ENCODE measurements around the gene CCDC18. TPM values are rescaled to one million over a fixed set of nuclear protein-coding genes. Genes with fewer than 3 reads are reported as not detected.

CCDC18 gene
- total RNA-seq, 4 donors from 2014 or later = 2.2 to 15.5 (median 3.6) TPM

DNA sequence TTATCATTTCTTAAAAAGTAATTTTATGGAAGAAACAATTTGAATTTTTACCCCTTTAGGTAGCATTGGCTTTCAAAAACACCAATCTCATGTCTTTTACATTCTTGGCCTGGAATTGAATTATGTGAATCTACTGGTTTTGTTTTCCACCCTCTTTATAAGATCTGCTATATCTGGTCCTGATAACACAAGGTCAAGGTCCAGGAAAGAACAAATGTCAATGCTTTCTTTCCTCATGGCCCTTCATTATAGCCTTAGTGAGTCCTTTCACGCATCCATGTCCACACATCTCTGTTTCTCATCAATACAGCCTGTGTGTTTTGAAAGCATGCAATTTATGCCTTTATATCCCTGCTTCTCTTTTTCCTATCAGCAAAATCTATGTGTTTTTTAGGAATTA, 141.2 kb downstream of the CCDC18 start:
- Histone ChIP-seq H3K27ac (no peak overlapping the region), H3K4me1 (peaks cover 0 to 6% of the 10 kb centered on the region in 2 donors), H3K4me3 (replicated peaks in 1 of 3) (no peak overlapping the region), H3K9me3 (no peaks in the 10 kb centered on the region), H3K36me3 (no peaks in the 10 kb centered on the region), H3K27me3 (no peaks in the 10 kb centered on the region)
- DNase-seq = no peak
- TF ChIP-seq, protein P1, sequence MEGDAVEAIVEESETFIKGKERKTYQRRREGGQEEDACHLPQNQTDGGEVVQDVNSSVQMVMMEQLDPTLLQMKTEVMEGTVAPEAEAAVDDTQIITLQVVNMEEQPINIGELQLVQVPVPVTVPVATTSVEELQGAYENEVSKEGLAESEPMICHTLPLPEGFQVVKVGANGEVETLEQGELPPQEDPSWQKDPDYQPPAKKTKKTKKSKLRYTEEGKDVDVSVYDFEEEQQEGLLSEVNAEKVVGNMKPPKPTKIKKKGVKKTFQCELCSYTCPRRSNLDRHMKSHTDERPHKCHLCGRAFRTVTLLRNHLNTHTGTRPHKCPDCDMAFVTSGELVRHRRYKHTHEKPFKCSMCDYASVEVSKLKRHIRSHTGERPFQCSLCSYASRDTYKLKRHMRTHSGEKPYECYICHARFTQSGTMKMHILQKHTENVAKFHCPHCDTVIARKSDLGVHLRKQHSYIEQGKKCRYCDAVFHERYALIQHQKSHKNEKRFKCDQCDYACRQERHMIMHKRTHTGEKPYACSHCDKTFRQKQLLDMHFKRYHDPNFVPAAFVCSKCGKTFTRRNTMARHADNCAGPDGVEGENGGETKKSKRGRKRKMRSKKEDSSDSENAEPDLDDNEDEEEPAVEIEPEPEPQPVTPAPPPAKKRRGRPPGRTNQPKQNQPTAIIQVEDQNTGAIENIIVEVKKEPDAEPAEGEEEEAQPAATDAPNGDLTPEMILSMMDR (IDR thresholded peaks at IDR 0.05) = no peak
- no peak for TF ChIP-seq POLR2A (IDR thresholded peaks at IDR 0.05)
- intact Hi-C loops (cut with DNase I) = no loop called here
- 98% methylated on average over 1 of the region's 1 CpG for WGBS, 2 donors

DNA sequence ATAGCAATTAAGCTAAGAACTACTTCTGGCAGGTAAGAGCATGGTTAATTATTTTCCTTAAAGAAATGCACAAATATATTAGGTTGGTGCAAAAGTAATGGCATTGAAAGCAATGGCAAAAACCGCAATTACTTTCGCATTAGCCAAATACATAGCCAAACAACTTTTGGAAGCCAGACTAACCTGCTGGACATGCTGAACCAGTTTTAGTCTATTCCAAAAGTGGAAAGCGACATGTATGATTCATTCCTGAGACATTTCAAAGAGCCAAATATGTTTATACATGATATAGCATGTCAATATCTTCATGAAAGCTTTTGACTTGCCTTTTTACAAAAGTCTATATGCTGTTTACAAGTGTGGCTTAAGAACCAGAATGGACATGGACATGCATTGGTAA, 141.8 kb downstream of the CCDC18 start:
- no peaks in the 10 kb centered on the region for H3K9me3 ChIP-seq

DNA sequence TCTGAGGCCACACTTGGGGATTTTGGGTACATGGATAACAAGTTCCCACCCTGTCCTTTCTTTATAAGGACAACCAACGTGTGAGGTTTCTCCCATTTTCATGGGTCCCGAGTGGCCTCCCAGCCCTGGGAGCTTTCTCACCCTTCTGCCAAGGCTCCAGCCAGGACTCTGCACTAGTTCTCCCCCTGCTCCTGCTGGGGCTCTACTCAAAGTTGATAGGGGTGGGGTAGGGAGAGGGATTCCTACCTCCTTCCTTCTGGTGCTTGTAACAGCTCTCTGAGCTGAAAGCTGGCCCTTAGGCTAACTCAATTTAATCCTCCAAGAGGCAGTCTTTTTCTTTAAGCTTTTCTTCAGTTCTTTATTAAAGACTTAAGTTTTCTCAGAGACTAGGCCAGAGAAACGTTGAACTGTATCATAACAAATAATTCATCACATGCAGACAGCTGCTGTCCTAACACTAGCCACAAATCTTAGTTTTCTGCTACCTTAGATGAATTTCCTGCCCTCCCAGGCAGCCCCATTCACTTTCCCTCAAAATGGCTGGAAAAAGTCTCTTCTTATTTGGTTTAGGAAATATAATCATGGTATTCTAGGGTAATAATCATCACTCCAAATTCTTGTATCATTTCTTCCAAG, 142.8 kb downstream of the CCDC18 start:
- Histone ChIP-seq H3K36me3 (no peaks in the 10 kb centered on the region), H3K4me3 (replicated peaks in 1 of 3) (no peak overlapping the region), H3K27me3 (no peaks in the 10 kb centered on the region), H3K4me1 (peaks cover 0 to 6% of the 10 kb centered on the region in 2 donors), H3K27ac (no peak overlapping the region), H3K9me3 (no peaks in the 10 kb centered on the region)
- WGBS, 2 donors = 74 to 81% methylated on average over 3 of the region's 3 CpGs
- DNase-seq = no peak
- intact Hi-C loops (cut with DNase I) = no loop called here
- no peak for TF ChIP-seq POLR2A (IDR thresholded peaks at IDR 0.05)
- TF ChIP-seq, protein P1 (IDR thresholded peaks at IDR 0.05) = no peak

More for the DNA sequence above, 141.8 kb downstream of the CCDC18 start:
- peaks cover 0 to 6% of the 10 kb centered on the region in 2 donors for H3K4me1 ChIP-seq
- WGBS, 2 donors = 91 to 98% methylated on average over 3 of the region's 3 CpGs
- H3K27me3 ChIP-seq = no peaks in the 10 kb centered on the region
- no peak overlapping the region for H3K4me3 ChIP-seq (replicated peaks in 1 of 3)
- no peak for TF ChIP-seq POLR2A (IDR thresholded peaks at IDR 0.05)
- TF ChIP-seq, protein P1 (IDR thresholded peaks at IDR 0.05) = no peak
- no peak overlapping the region for H3K27ac ChIP-seq
- H3K36me3 ChIP-seq = no peaks in the 10 kb centered on the region
- no peak for DNase-seq
- intact Hi-C loops (cut with DNase I) = no loop called here

DNA sequence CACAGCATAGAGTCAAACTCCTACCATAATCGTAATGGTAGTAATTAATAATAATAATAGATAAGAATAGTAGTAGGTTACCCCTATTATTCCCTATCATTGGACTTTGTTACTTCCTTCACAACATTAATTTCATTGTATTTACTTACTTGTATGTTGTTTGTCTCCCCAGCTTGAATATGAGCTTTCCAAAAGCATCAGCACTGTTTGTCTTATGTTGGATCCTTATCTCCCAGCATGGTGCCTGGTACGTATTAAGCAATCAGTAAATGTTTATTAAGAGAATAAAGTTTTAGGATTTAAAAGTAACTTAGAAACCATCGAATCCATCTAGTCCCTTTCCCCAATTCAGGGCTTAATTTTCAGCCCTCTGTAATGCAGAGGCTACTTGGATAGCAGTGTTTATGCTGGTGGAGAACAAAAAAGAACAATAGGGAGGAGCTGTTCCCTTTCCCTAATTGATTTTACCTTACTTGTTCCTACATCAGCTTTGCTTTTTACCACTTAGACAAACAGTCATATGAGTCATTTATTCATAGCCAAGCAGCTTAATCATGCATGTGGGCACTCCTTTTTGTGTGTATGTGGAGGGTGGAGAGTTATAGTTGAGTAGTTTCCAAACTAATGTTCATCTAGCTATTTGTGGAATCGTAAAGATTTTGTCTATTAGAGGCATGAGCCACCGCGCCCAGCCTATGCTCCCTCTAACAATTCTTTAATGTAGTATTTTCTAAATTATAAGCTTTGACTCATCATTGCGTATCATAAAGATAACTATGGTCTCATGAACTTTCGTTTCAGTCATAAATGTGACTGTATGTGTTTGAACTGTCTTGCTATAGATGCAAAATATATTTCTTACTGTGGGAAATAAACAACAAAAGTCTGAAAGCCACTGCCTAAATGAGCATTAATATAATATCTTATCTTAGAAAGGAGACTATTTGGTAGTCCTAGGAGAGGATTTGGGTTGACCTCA, 144.3 kb downstream of the CCDC18 start:
- no peak for TF ChIP-seq POLR2A (IDR thresholded peaks at IDR 0.05)
- no peak overlapping the region for H3K27ac ChIP-seq
- no peak overlapping the region for H3K4me3 ChIP-seq (replicated peaks in 1 of 3)
- intact Hi-C loops (cut with DNase I) = no loop called here
- peaks cover 0 to 6% of the 10 kb centered on the region in 2 donors for H3K4me1 ChIP-seq
- DNase-seq = no peak
- H3K36me3 ChIP-seq = no peaks in the 10 kb centered on the region
- H3K9me3 ChIP-seq = no peaks in the 10 kb centered on the region
- 74 to 82% methylated on average over 8 of the region's 8 CpGs for WGBS, 2 donors
- H3K27me3 ChIP-seq = no peaks in the 10 kb centered on the region

Small RNAs within 50 kb of the gene (small RNA-seq; reads per million reads assigned to genes)
- not detected for gene AC126124.1
- not detected for gene AL139421.1

Other genes starting within 250 kb of the CCDC18 start
- gene DIPK1A, start 219.3 kb upstream of the CCDC18 start, total RNA-seq = 10 to 100 TPM; 11.7 to 17.5 (median 15.1) TPM
- gene MTF2, start 101.4 kb upstream of the CCDC18 start, total RNA-seq = 10 to 100 TPM; 29.2 to 59.8 (median 35.0) TPM
- gene TMED5, start 311 bp upstream of the CCDC18 start, total RNA-seq = 100 to 1,000 TPM in 1 of 4 donors, 10 to 100 TPM in 3; 96.6 to 100 (median 96.9) TPM
- gene DR1, start 165.2 kb downstream of the CCDC18 start, total RNA-seq = 10 to 100 TPM; 31.2 to 47.4 (median 34.1) TPM

Measured in thyroid gland (tissue), 4 donors.